Mesendoderm (in vitro differentiated cells): Measurements from ENCODE around the gene GUK1.

ENCODE experiments used
- DNase-seq: peaks from one replicate; pipeline ENCODE4 v3.0.0; 2013
- H2AK5ac ChIP-seq: 2 replicates; pipeline ENCODE4 v1.6.1; 2013; ENCODE audit warnings: low read length, inconsistent platforms
- H2BK120ac ChIP-seq: 2 replicates; pipeline ENCODE4 v1.6.1; 2013; ENCODE audit warnings: low read depth, mild to moderate bottlenecking, low read length, moderate library complexity, mixed read lengths
- H2BK15ac ChIP-seq: replicated peaks from 2 replicates; pipeline ENCODE4 v1.6.1; 2013; ENCODE audit warnings: low read depth, mild to moderate bottlenecking, moderate library complexity
- H2BK5ac ChIP-seq: 2 replicates; pipeline ENCODE4 v1.6.1; 2013; ENCODE audit warnings: low read length, inconsistent platforms
- H3K18ac ChIP-seq: 2 replicates; pipeline ENCODE4 v1.6.1; 2013; ENCODE audit warnings: mild to moderate bottlenecking, low read length, mixed read lengths
- H3K23ac ChIP-seq: one replicate; pipeline ENCODE4 v1.6.1; 2013; ENCODE audit warnings: low read length
- H3K27ac ChIP-seq: 2 replicates; pipeline ENCODE4 v1.5.1; 2013; ENCODE audit warnings: low read depth, mild to moderate bottlenecking, inconsistent platforms, low read length, moderate library complexity
- H3K27me3 ChIP-seq: 2 replicates; pipeline ENCODE4 v1.6.1; 2013; ENCODE audit warnings: low read length, control low read depth, mild to moderate bottlenecking, inconsistent platforms; ENCODE audit not compliant: insufficient read depth, poor library complexity
- H3K36me3 ChIP-seq: 2 replicates; pipeline ENCODE4 v1.6.1; 2013; ENCODE audit warnings: low read length, inconsistent platforms; ENCODE audit not compliant: control insufficient read depth, insufficient read depth
- H3K4ac ChIP-seq: one replicate; pipeline ENCODE4 v1.6.1; 2013; ENCODE audit warnings: low read depth, mild to moderate bottlenecking, low read length, moderate library complexity
- H3K4me1 ChIP-seq: 2 replicates; pipeline ENCODE4 v1.6.1; 2013; ENCODE audit warnings: low read depth, low read length, inconsistent platforms; ENCODE audit not compliant: control insufficient read depth
- H3K4me2 ChIP-seq: 2 replicates; pipeline ENCODE4 v1.6.1; 2013; ENCODE audit warnings: low read length
- H3K4me3 ChIP-seq: 2 replicates; pipeline ENCODE4 v1.5.1; 2013; ENCODE audit warnings: mild to moderate bottlenecking, low read length
- H3K56ac ChIP-seq: one replicate; pipeline ENCODE4 v1.6.1; 2013; ENCODE audit warnings: low read length
- H3K79me1 ChIP-seq: 2 replicates; pipeline ENCODE4 v1.6.1; 2013; ENCODE audit warnings: low read length, inconsistent platforms
- H3K79me2 ChIP-seq: 2 replicates; pipeline ENCODE4 v1.6.1; 2013; ENCODE audit warnings: mild to moderate bottlenecking, low read length; ENCODE audit not compliant: control insufficient read depth, insufficient read depth
- H3K9ac ChIP-seq: 2 replicates; pipeline ENCODE4 v1.6.1; 2013; ENCODE audit warnings: low read length, inconsistent platforms
- H4K5ac ChIP-seq: one replicate; pipeline ENCODE4 v1.6.1; 2013; ENCODE audit warnings: low read length
- H4K8ac ChIP-seq: one replicate; pipeline ENCODE4 v1.6.1; 2013; ENCODE audit warnings: low read depth, mild to moderate bottlenecking, control low read depth, low read length, moderate library complexity
- WGBS: extraction: QIAGEN DNeasy Blood & Tissue Kit; methylation state at CpG from one replicate; pipeline ENCODE4 v1.1.7; 2013; ENCODE audit warnings: low lambda C conversion rate, missing lambda C conversion rate; ENCODE audit not compliant: insufficient coverage; ENCODE audit errors: extremely low coverage; 5-methylcytosine and 5-hydroxymethylcytosine counted together

The GUK1 gene

DNA sequence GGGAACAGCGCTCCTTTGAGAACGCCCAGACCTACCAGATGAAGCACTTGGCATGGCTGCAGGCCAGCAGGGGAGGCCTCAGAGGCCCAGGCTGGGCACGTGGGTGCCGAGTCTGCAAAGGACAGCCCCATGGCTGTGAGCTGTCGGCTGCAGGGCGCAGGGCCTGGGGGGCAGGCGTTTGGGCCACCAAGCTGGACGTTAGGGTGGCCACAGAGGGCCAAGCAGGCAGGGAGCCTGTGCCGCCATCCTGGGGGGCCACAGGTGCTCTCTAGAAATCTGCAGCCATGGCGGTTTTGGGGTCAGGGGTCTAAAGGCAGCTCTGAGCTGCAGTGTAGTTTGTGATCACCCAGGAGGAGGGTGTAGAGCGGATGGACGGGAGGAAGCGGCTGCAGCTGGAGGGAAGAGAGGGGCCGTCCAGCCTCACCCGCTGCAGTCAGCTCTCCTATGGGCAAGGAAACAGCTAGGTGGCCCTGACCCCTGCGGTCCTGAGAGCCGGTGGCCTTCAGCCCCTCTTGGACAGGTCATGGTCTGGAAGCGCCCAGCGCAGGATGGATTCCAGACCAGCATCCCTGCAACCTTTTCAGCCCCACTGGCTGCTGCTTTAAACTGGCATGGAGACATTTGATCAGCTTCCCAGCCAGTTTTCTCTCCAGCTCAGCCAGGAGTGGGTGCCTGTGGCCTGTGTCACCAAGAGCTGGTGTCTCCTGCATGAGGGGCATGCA, 36.5 kb downstream of the GUK1 start:
- no peak overlapping the region for H3K56ac ChIP-seq
- DNase-seq = no peak

DNA sequence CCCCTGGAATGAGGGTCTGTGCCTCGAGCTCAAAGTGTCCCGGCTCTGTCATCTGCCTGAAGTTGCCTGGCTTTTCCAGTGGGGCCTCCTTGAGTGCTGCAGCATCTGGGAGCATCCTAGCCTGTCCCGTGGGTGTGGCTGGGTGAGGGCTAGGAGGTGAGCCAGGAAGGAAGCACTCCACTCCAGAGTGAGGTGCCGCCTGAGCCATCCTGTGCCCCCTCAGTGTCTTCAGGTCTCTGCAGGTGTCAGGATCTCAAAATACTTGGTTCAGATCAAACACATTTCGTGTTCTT, 37.0 kb downstream of the GUK1 start:
- Histone ChIP-seq H3K18ac (no peak overlapping the region), H3K79me2 (no peaks in the 10 kb centered on the region), H4K5ac (no peak overlapping the region), H3K27ac (no peak overlapping the region), H3K27me3 (no peaks in the 10 kb centered on the region), H4K8ac (no peak overlapping the region), H3K4me1 (no peaks in the 10 kb centered on the region), H2AK5ac (no peak overlapping the region), H3K4ac (no peak overlapping the region), H2BK120ac (no peak overlapping the region), H3K56ac (no peak overlapping the region), H3K36me3 (no peaks in the 10 kb centered on the region), H2BK15ac (no peak overlapping the region), H3K9ac (no peak overlapping the region), H3K4me2 (no peak overlapping the region), H3K23ac (no peak overlapping the region), H3K4me3 (no peak overlapping the region), H2BK5ac (no peak overlapping the region), H3K79me1 (no peaks in the 10 kb centered on the region)
- no CpG with 5 or more reads among the region's 5 CpGs for WGBS
- DNase-seq = no peak

More for the DNA sequence above, 36.5 kb downstream of the GUK1 start:
- H3K36me3 ChIP-seq = no peaks in the 10 kb centered on the region
- H4K5ac ChIP-seq = no peak overlapping the region
- H3K4me1 ChIP-seq = no peaks in the 10 kb centered on the region
- WGBS = no CpG with 5 or more reads among the region's 19 CpGs
- H3K4me3 ChIP-seq = no peak overlapping the region
- no peak overlapping the region for H3K4me2 ChIP-seq
- H3K4ac ChIP-seq = no peak overlapping the region
- no peak overlapping the region for H3K9ac ChIP-seq
- no peaks in the 10 kb centered on the region for H3K27me3 ChIP-seq
- H3K79me1 ChIP-seq = no peaks in the 10 kb centered on the region
- no peak overlapping the region for H3K23ac ChIP-seq
- no peak overlapping the region for H2BK5ac ChIP-seq
- H3K79me2 ChIP-seq = no peaks in the 10 kb centered on the region
- H4K8ac ChIP-seq = no peak overlapping the region
- no peak overlapping the region for H3K18ac ChIP-seq
- H2BK15ac ChIP-seq = no peak overlapping the region
- no peak overlapping the region for H2BK120ac ChIP-seq
- no peak overlapping the region for H2AK5ac ChIP-seq
- no peak overlapping the region for H3K27ac ChIP-seq

DNA sequence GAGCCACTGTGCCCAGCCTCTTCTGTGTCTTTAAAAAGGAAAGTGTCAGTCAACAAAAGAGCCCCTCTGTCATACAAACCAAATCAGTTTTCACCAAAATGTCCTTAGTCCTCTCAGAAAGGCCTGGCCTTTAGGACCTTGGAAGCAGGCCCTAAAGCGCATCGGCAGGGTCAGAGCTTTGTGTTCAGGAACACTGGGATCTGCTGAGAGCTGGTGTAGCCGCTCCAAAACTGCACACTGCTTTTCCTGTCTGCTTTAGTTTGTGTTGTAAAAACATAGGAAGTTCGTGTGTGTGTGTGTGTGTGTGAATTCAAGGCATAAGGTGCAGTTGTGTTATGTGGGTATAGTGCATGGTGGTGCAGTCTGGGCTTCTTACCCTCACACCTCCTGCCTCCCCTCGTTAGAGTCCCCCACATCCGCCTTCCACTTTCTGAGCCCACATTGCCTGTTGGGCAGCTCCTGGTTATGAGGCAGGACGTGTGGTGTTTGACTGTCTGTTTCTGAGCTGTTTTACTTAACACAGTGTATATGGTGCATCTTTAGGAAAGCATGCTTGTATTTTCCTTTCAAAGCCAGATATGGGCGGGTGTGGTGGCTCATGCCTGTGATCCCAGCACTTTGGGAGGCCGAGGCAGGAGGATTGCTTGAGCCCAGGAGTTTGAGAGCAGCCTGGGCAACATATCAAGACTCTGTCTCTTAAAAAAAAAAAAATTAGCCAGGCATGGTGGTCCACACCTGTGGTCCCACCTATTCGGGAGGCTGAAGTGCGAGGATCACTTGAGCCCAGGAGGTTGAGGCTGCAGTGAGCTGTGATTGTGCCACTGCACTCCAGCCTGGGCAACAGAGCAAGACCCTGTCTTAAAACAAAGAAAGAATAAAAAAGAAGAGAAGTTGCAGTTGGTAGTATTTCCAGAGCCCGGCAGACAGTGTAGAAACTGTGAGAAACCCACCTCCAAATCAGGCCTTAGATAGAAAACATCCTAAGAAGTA, 37.9 kb downstream of the GUK1 start:
- Histone ChIP-seq H3K4me1 (no peaks in the 10 kb centered on the region), H3K4me3 (no peak overlapping the region), H4K8ac (no peak overlapping the region), H3K9ac (no peak overlapping the region), H3K23ac (no peak overlapping the region), H3K4ac (no peak overlapping the region), H3K27me3 (no peaks in the 10 kb centered on the region), H3K27ac (no peak overlapping the region), H3K4me2 (no peak overlapping the region), H3K36me3 (no peaks in the 10 kb centered on the region), H3K56ac (no peak overlapping the region), H3K79me1 (no peaks in the 10 kb centered on the region), H2BK5ac (no peak overlapping the region), H2BK15ac (no peak overlapping the region), H2AK5ac (no peak overlapping the region), H3K79me2 (no peaks in the 10 kb centered on the region), H3K18ac (no peak overlapping the region), H2BK120ac (no peak overlapping the region), H4K5ac (no peak overlapping the region)
- WGBS = no CpG with 5 or more reads among the region's 12 CpGs
- no peak for DNase-seq

DNA sequence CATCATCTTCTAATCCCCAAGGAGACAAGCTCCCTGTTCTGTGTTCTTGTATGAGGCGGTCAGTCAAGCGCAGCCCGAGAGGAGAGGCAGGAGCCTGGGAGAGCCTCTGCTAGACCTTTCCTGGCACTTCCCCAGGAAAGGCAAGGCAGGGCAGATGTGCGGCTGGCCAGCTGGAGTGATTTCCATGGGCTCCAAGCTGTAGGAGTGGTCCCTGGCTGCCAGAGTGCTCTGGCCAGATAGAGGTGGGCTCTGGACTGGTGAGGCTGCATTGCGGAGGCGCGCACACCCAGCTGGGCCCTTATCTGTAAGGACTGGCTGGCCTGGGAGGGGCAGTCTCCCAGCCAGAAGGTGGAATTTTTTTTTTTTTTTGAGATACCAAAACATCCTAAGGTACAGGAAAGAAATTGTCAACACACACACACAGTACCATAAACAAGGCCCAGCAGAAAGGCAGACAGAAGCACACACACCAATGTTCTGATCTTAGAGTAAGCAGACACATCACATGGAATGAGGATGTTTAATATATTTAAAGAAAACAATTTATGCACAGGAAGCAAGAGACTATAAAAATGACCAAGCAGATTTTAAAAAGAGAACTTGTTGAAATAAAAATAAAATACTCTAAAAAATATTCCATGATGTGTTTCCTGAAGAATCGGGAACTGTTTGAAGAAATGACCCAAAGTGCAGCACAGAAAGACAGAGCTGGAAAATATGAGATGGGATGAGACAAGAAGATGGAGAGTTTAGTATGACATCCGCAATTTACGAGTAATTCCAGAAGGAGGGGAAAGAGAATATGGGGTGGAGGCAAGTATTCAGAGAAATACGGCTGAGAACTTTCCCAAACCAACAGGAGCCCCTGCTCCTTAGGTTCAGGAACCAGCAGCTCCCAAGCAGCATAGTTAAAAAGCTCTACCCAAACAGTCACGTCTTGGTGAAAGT, 38.9 kb downstream of the GUK1 start:
- no CpG with 5 or more reads among the region's 12 CpGs for WGBS
- H3K27ac ChIP-seq = no peak overlapping the region

DNA sequence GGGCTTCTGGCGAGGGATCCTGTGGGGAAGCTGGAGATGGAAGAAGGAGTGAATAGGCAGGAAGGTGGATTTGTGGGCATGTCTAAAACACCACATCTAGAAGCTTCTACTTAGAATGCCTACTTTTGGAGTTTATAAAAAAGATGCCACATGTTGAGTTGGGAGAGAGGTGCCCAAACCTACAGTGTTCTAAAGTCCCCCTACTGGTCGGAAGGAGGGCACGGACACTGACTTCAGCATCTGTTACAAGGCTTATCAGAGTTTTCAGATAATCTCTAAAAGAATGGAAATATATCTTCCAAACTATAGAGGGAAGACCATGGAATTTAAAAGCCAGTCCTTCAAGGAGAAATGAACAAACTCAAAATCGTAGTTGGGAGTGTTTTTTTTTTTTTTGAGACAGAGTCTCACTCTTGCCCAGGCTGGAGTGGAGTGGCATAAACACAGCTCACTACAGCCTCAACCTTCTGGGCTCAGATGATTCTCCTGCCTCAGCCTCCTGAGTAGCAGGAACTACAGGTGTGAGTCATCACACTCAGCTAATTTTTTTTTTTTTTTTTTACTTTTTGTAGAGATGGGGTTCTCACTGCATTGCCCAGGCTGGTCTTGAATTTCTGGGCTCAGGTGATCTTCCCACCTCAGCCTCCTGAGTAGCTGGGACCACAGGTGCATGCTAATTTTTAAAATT, 40.3 kb downstream of the GUK1 start:
- Histone ChIP-seq H2BK5ac (no peak overlapping the region), H3K56ac (no peak overlapping the region), H4K8ac (no peak overlapping the region), H3K27ac (no peak overlapping the region), H2BK15ac (no peak overlapping the region), H2AK5ac (no peak overlapping the region), H3K4ac (no peak overlapping the region), H3K18ac (no peak overlapping the region), H3K79me2 (no peaks in the 10 kb centered on the region), H3K9ac (no peak overlapping the region), H3K27me3 (no peaks in the 10 kb centered on the region), H3K23ac (no peak overlapping the region), H2BK120ac (no peak overlapping the region), H3K79me1 (no peaks in the 10 kb centered on the region), H4K5ac (no peak overlapping the region), H3K4me3 (no peak overlapping the region), H3K4me2 (no peak overlapping the region), H3K36me3 (no peaks in the 10 kb centered on the region), H3K4me1 (peaks cover 2% of the 10 kb centered on the region)
- DNase-seq = peak; percentile 28
- WGBS = no CpG with 5 or more reads among the region's 4 CpGs

More for the DNA sequence above, 38.9 kb downstream of the GUK1 start:
- Histone ChIP-seq H3K18ac (no peak overlapping the region), H3K4me3 (no peak overlapping the region), H2AK5ac (no peak overlapping the region), H3K79me1 (no peaks in the 10 kb centered on the region), H4K5ac (no peak overlapping the region), H3K27me3 (no peaks in the 10 kb centered on the region), H2BK120ac (no peak overlapping the region), H2BK15ac (no peak overlapping the region), H3K23ac (no peak overlapping the region), H2BK5ac (no peak overlapping the region), H4K8ac (no peak overlapping the region), H3K56ac (no peak overlapping the region), H3K79me2 (no peaks in the 10 kb centered on the region), H3K4ac (no peak overlapping the region), H3K4me2 (no peak overlapping the region), H3K36me3 (no peaks in the 10 kb centered on the region), H3K9ac (no peak overlapping the region), H3K4me1 (no peaks in the 10 kb centered on the region)
- no peak for DNase-seq
